H9 (cell line): ENCODE measurements around the gene ZNF583. TPM values are rescaled to one million over a fixed set of nuclear protein-coding genes. Genes with fewer than 3 reads are reported as not detected.

Source experiments
- DNase-seq: peaks from one replicate; pipeline ENCODE4 v3.0.0-alpha.2; 2017
- H2AFZ ChIP-seq: one replicate; pipeline ENCODE4 v1.6.1; 2013; ENCODE audit warnings: mild to moderate bottlenecking, low read length, control low read depth, moderate library complexity
- H2AK5ac ChIP-seq: 2 replicates; pipeline ENCODE4 v1.6.1; 2013; ENCODE audit warnings: low read length, control low read depth, mixed read lengths; ENCODE audit not compliant: insufficient read length
- H2BK120ac ChIP-seq: one replicate; pipeline ENCODE4 v1.6.1; 2013; ENCODE audit warnings: low read depth, mild to moderate bottlenecking, low read length, control low read depth, inconsistent platforms; ENCODE audit not compliant: poor library complexity, severe bottlenecking
- H2BK12ac ChIP-seq: 2 replicates; pipeline ENCODE4 v1.6.1; 2013; ENCODE audit warnings: low read length, control low read depth, mixed read lengths, low read depth; ENCODE audit not compliant: insufficient read length
- H2BK15ac ChIP-seq: 2 replicates; pipeline ENCODE4 v1.6.1; 2013; ENCODE audit warnings: low read depth, low read length, control low read depth
- H2BK20ac ChIP-seq: one replicate; pipeline ENCODE4 v1.6.1; 2013; ENCODE audit warnings: low read depth, mild to moderate bottlenecking, low read length, control low read depth, inconsistent platforms; ENCODE audit not compliant: poor library complexity, severe bottlenecking
- H2BK5ac ChIP-seq: 2 replicates; pipeline ENCODE4 v1.6.1; 2013; ENCODE audit warnings: low read length, control low read depth, mixed read lengths; ENCODE audit not compliant: insufficient read length
- H3K14ac ChIP-seq: 2 replicates; pipeline ENCODE4 v1.6.1; 2013; ENCODE audit warnings: low read length, control low read depth; ENCODE audit not compliant: insufficient read depth
- H3K18ac ChIP-seq: 2 replicates; pipeline ENCODE4 v1.6.1; 2013; ENCODE audit warnings: low read depth, mild to moderate bottlenecking, mixed read lengths, low read length, control low read depth; ENCODE audit not compliant: insufficient read length
- H3K23ac ChIP-seq: 2 replicates; pipeline ENCODE4 v1.6.1; 2013; ENCODE audit warnings: low read length, control low read depth, mixed read lengths, low read depth; ENCODE audit not compliant: insufficient read length
- H3K23me2 ChIP-seq: 2 replicates; pipeline ENCODE4 v1.6.1; 2013; ENCODE audit warnings: low read depth, mild to moderate bottlenecking, mixed read lengths, low read length, control low read depth; ENCODE audit not compliant: insufficient read length, poor library complexity, severe bottlenecking
- H3K27ac ChIP-seq: 2 replicates; pipeline ENCODE4 v1.5.1; 2013; ENCODE audit warnings: low read length, control low read depth, mixed read lengths, low read depth; ENCODE audit not compliant: insufficient read length
- H3K27me3 ChIP-seq: 2 replicates; pipeline ENCODE4 v1.6.1; 2013; ENCODE audit warnings: low read length, control low read depth, inconsistent platforms; ENCODE audit not compliant: insufficient read depth
- H3K4ac ChIP-seq: 2 replicates; pipeline ENCODE4 v1.6.1; 2013; ENCODE audit warnings: low read depth, mild to moderate bottlenecking, control low read depth, inconsistent platforms, low read length, moderate library complexity
- H3K4me1 ChIP-seq: 2 replicates; pipeline ENCODE4 v1.6.1; 2013; ENCODE audit warnings: low read length, control low read depth, inconsistent platforms; ENCODE audit not compliant: insufficient read depth
- H3K4me2 ChIP-seq: 2 replicates; pipeline ENCODE4 v1.6.1; 2013; ENCODE audit warnings: low read length, control low read depth, mixed read lengths; ENCODE audit not compliant: insufficient read length, insufficient read depth
- H3K56ac ChIP-seq: 2 replicates; pipeline ENCODE4 v1.6.1; 2013; ENCODE audit warnings: low read depth, mild to moderate bottlenecking, mixed read lengths, low read length, control low read depth; ENCODE audit not compliant: insufficient read length
- H3K79me1 ChIP-seq: 2 replicates; pipeline ENCODE4 v1.6.1; 2013; ENCODE audit warnings: low read depth, mild to moderate bottlenecking, moderate library complexity, low read length, control low read depth, inconsistent platforms; ENCODE audit not compliant: insufficient read depth, poor library complexity, severe bottlenecking
- H3K79me2 ChIP-seq: 2 replicates; pipeline ENCODE4 v1.6.1; 2013; ENCODE audit warnings: low read length, control low read depth, inconsistent platforms; ENCODE audit not compliant: insufficient read depth
- H3K9ac ChIP-seq: 2 replicates; pipeline ENCODE4 v1.6.1; 2013; ENCODE audit warnings: low read length, control low read depth, mixed read lengths; ENCODE audit not compliant: insufficient read length; ENCODE audit errors: extremely low read depth
- H3K9me3 ChIP-seq: one replicate; pipeline ENCODE4 v1.6.1; 2013; ENCODE audit warnings: low read depth, low read length, inconsistent platforms; ENCODE audit not compliant: control insufficient read depth
- H3T11ph ChIP-seq: one replicate; pipeline ENCODE4 v1.6.1; 2013; ENCODE audit warnings: mild to moderate bottlenecking, low read length, control low read depth, inconsistent platforms
- H4K20me1 ChIP-seq: one replicate; pipeline ENCODE4 v1.6.1; 2013; ENCODE audit not compliant: control insufficient read depth, insufficient read length, insufficient read depth
- H4K5ac ChIP-seq: 2 replicates; pipeline ENCODE4 v1.6.1; 2013; ENCODE audit warnings: low read depth, mild to moderate bottlenecking, mixed read lengths, low read length, control low read depth; ENCODE audit not compliant: insufficient read length
- H4K8ac ChIP-seq: replicated peaks from 2 replicates; pipeline ENCODE4 v1.6.1; 2013; ENCODE audit warnings: low read length, control low read depth, mixed read lengths, low read depth; ENCODE audit not compliant: insufficient read length
- H4K91ac ChIP-seq: 2 replicates; pipeline ENCODE4 v1.6.1; 2013; ENCODE audit warnings: low read depth, mild to moderate bottlenecking, moderate library complexity, mixed read lengths, low read length, control low read depth; ENCODE audit not compliant: insufficient read length
- H3K27ac Mint-ChIP-seq, 3 experiments: 2 replicates in 2 of 3; 3 replicates in 1 of 3; pipeline ENCODE4 v1.8.0; 2020 to 2021; ENCODE audit warnings: mixed read lengths in 3 of 3, mild to moderate bottlenecking in 1 of 3, moderate library complexity in 1 of 3
- H3K27me3 Mint-ChIP-seq: 2 replicates; pipeline ENCODE4 v1.8.0; 2021; ENCODE audit warnings: low read depth, mild to moderate bottlenecking, moderate library complexity, mixed read lengths
- H3K36me3 Mint-ChIP-seq, 3 experiments: 2 replicates in 2 of 3; 3 replicates in 1 of 3; pipeline ENCODE4 v1.8.0; 2020 to 2021; ENCODE audit warnings: low read depth in 3 of 3, mixed read lengths in 3 of 3; ENCODE audit not compliant: insufficient read depth in 1 of 3
- H3K4me1 Mint-ChIP-seq, 2 experiments: 2 replicates each; pipeline ENCODE4 v1.8.0; 2020; ENCODE audit warnings: mixed read lengths in 2 of 2
- H3K4me3 Mint-ChIP-seq, 2 experiments: 2 replicates in 1 of 2; 3 replicates in 1 of 2; pipeline ENCODE4 v1.8.0; 2020 to 2021; ENCODE audit warnings: mild to moderate bottlenecking in 2 of 2, mixed read lengths in 2 of 2, moderate library complexity in 1 of 2
- H3K9me3 Mint-ChIP-seq, 2 experiments: 2 replicates in 1 of 2; 3 replicates in 1 of 2; pipeline ENCODE4 v1.8.0; 2020; ENCODE audit warnings: mild to moderate bottlenecking in 2 of 2, mixed read lengths in 2 of 2, moderate library complexity in 1 of 2
- CTCF ChIP-seq: fragments of 200-600 bp; sonication (generic); conservative IDR thresholded peaks from 3 replicates; pipeline ENCODE4 v1.8.0; 2021; ENCODE audit warnings: antibody characterized with exemption, mild to moderate bottlenecking
- WGBS: extraction: QIAGEN DNeasy Blood & Tissue Kit; methylation state at CpG from one replicate; pipeline ENCODE4 v1.1.7; 2013; ENCODE audit warnings: missing lambda C conversion rate, low lambda C conversion rate, mixed read lengths; ENCODE audit not compliant: insufficient read length; ENCODE audit errors: extremely low coverage; 5-methylcytosine and 5-hydroxymethylcytosine counted together
- total RNA-seq: library from RNA; stranded (reverse); gene quantifications from 2 replicates; pipeline ENCODE4 v1.2.1, GENCODE V29; 2021

ZNF583 gene
- total RNA-seq, 1 experiment from 2014 or later: 3.3 TPM

GRCh38 chr19:56423276-56423984 lies 19.3 kb downstream of the ZNF583 start:
- no peak overlapping the region for H2BK5ac ChIP-seq
- H3T11ph ChIP-seq: no peak overlapping the region
- H3K27ac ChIP-seq: no peak overlapping the region
- H3K79me1 ChIP-seq: no peaks in the 10 kb centered on the region
- no peak overlapping the region for H3K9ac ChIP-seq
- H2AFZ ChIP-seq: no peak overlapping the region
- no peak overlapping the region for H2BK12ac ChIP-seq
- H4K5ac ChIP-seq: no peak overlapping the region
- H3K9me3 Mint-ChIP-seq: peaks cover 93 to 98% of the 10 kb centered on the region in 2 experiments
- peaks cover 6% of the 10 kb centered on the region for H3K27me3 Mint-ChIP-seq
- H3K27ac Mint-ChIP-seq: no peak overlapping the region
- H4K91ac ChIP-seq: no peak overlapping the region
- no peak overlapping the region for H3K56ac ChIP-seq
- H3K4me3 Mint-ChIP-seq: no peak overlapping the region
- DNase-seq: no peak
- no peak overlapping the region for H2BK120ac ChIP-seq
- no peak overlapping the region for H3K4ac ChIP-seq
- no peak overlapping the region for H3K4me2 ChIP-seq
- no peak overlapping the region for H2BK15ac ChIP-seq
- TF ChIP-seq CTCF: no peak
- no peak overlapping the region for H4K8ac ChIP-seq
- H3K23ac ChIP-seq: no peak overlapping the region
- no peak overlapping the region for H2AK5ac ChIP-seq
- H4K20me1 ChIP-seq: no peaks in the 10 kb centered on the region
- no peaks in the 10 kb centered on the region for H3K4me1 Mint-ChIP-seq
- no peaks in the 10 kb centered on the region for H3K23me2 ChIP-seq
- H3K14ac ChIP-seq: no peak overlapping the region
- peaks cover 72% of the 10 kb centered on the region for H3K9me3 ChIP-seq
- H3K18ac ChIP-seq: no peak overlapping the region
- H3K36me3 Mint-ChIP-seq: peaks cover 54 to 71% (median 63%) of the 10 kb centered on the region in 3 experiments
- no peak overlapping the region for H2BK20ac ChIP-seq
- H3K79me2 ChIP-seq: no peaks in the 10 kb centered on the region
- no peaks in the 10 kb centered on the region for H3K27me3 ChIP-seq
- H3K4me1 ChIP-seq: no peaks in the 10 kb centered on the region
- WGBS: no CpG with 5 or more reads among the region's 5 CpGs
